Measurements from ENCODE around the gene CRK.

GRCh38 chr17:1484676-1485422 is 28.8 kb upstream of the CRK start:
- TF ChIP-seq, protein P1, sequence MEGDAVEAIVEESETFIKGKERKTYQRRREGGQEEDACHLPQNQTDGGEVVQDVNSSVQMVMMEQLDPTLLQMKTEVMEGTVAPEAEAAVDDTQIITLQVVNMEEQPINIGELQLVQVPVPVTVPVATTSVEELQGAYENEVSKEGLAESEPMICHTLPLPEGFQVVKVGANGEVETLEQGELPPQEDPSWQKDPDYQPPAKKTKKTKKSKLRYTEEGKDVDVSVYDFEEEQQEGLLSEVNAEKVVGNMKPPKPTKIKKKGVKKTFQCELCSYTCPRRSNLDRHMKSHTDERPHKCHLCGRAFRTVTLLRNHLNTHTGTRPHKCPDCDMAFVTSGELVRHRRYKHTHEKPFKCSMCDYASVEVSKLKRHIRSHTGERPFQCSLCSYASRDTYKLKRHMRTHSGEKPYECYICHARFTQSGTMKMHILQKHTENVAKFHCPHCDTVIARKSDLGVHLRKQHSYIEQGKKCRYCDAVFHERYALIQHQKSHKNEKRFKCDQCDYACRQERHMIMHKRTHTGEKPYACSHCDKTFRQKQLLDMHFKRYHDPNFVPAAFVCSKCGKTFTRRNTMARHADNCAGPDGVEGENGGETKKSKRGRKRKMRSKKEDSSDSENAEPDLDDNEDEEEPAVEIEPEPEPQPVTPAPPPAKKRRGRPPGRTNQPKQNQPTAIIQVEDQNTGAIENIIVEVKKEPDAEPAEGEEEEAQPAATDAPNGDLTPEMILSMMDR (IDR thresholded peaks at IDR 0.05) = peak in 1 of 12 donors; percentile 9
- no peak for TF ChIP-seq POLR2A (IDR thresholded peaks at IDR 0.05)
